ENCODE data around the gene CCNL2. TPM values are rescaled to one million over a fixed set of nuclear protein-coding genes. Genes with fewer than 3 reads are reported as not detected.

Gene CCNL2
- total RNA-seq, 1 donor from 2014 or later = 319 TPM

DNA sequence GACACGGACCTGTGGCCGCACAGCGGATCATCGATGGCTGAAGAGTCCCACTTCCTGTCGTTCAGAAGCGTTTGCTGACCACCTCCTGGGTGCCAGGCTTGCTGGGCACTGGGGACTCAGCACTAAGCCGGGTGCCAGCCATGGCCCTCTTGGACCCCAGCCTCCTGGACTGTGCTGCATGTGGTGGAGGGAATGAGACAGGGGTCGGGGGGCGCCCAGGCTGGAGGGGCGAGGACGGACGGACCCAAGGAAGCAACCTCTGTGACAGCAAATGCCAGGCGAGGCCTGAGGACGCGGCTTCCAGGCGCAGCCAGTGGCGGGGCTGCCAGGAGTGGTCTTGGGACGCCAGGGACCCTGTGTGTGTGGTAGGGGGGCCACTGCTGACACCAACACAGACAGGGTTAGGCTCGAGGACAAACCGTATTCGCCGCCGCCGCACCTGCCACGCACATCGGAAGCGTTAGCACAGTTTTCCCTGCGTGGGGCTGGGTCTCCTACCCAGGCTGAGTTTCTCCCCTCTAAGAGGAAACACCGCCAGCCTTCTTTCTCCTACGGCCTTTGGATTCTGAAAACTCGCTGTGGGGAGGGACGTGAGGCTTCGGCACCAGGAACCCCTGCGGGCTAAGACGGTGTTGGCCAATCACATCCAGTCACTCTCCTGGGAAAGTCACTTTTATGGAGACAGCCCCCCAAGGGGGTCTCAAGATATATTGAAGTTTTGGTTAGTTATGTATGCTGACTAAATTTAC is 37.7 kb downstream of the CCNL2 start:
- no peak for DNase-seq (ENCODE audit: extremely low spot score in 2 of 2)
- Histone ChIP-seq H3K36me3 (no peaks in the 10 kb centered on the region), H3K4me1 (peaks cover 59% of the 10 kb centered on the region), H3K27me3 (no peaks in the 10 kb centered on the region), H3K9me3 (no peaks in the 10 kb centered on the region), H3K4me3 (no peak overlapping the region), H3K27ac (peak overlapping the region; percentile 92)
- TF ChIP-seq POLR2A (IDR thresholded peaks at IDR 0.05) = no peak
- TF ChIP-seq POLR2AphosphoS5 (IDR thresholded peaks at IDR 0.05; ENCODE audit: insufficient read depth in 1 of 2, low read depth in 1 of 2) = no peak
- TF ChIP-seq, protein P1, sequence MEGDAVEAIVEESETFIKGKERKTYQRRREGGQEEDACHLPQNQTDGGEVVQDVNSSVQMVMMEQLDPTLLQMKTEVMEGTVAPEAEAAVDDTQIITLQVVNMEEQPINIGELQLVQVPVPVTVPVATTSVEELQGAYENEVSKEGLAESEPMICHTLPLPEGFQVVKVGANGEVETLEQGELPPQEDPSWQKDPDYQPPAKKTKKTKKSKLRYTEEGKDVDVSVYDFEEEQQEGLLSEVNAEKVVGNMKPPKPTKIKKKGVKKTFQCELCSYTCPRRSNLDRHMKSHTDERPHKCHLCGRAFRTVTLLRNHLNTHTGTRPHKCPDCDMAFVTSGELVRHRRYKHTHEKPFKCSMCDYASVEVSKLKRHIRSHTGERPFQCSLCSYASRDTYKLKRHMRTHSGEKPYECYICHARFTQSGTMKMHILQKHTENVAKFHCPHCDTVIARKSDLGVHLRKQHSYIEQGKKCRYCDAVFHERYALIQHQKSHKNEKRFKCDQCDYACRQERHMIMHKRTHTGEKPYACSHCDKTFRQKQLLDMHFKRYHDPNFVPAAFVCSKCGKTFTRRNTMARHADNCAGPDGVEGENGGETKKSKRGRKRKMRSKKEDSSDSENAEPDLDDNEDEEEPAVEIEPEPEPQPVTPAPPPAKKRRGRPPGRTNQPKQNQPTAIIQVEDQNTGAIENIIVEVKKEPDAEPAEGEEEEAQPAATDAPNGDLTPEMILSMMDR (IDR thresholded peaks at IDR 0.05) = no peak
- intact Hi-C loops (cut with DNase I) = no loop called here

DNA sequence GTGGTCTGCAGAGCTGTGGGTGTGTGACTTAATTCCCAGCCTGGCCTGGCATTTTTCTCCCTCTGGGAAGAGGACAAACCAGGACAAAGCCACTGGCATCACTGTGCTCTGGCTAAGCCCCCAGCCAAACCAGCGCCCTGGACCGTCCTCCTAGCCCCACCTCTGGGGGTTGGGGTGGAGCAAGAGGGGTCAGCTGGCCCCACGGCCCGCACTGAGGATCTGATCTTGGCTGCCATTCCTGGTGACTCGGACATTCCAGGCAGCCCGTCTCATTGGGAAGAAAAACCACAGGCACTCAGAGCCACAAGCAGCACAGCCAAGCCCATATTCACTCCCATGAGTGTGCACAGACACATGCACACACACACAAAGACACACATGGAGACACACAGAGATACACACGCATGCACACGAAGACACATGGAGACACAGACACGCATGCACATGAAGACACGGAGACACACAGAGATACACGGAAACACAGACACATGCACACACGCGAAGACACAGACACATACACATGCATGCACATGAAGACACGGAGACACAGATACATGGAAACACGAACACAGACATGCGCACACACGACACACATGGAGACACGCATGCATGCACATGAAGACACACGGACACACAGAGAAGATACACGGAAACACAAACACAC is 38.5 kb downstream of the CCNL2 start:
- no peak for DNase-seq (ENCODE audit: extremely low spot score in 2 of 2)
- Histone ChIP-seq H3K9me3 (no peaks in the 10 kb centered on the region), H3K4me3 (peak overlapping the region in 1 of 2 donors; percentile 14), H3K36me3 (no peaks in the 10 kb centered on the region), H3K27me3 (no peaks in the 10 kb centered on the region), H3K27ac (peak overlapping the region; percentile 92), H3K4me1 (peaks cover 67% of the 10 kb centered on the region)
- intact Hi-C loops (cut with DNase I) = no loop called here
- TF ChIP-seq POLR2AphosphoS5 (IDR thresholded peaks at IDR 0.05; ENCODE audit: insufficient read depth in 1 of 2, low read depth in 1 of 2) (peak; percentile 20 to 76), POLR2A (IDR thresholded peaks at IDR 0.05) (no peak)
- TF ChIP-seq, protein P1 (IDR thresholded peaks at IDR 0.05) = no peak

- intact Hi-C loops (cut with DNase I) = no loop called here
- TF ChIP-seq POLR2AphosphoS5 (IDR thresholded peaks at IDR 0.05; ENCODE audit: insufficient read depth in 1 of 2, low read depth in 1 of 2) (peak in 1 of 2 donors; percentile 33), POLR2A (IDR thresholded peaks at IDR 0.05) (no peak)
- TF ChIP-seq, protein P1 (IDR thresholded peaks at IDR 0.05) = no peak
- no peaks in the 10 kb centered on the region for H3K9me3 ChIP-seq
- peak overlapping the region in 1 of 2 donors; percentile 14 for H3K4me3 ChIP-seq
- no peaks in the 10 kb centered on the region for H3K27me3 ChIP-seq
- no peaks in the 10 kb centered on the region for H3K36me3 ChIP-seq
- H3K27ac ChIP-seq = peak overlapping the region; percentile 92
- H3K4me1 ChIP-seq = peaks cover 74% of the 10 kb centered on the region
- DNase-seq (ENCODE audit: extremely low spot score in 2 of 2) = no peak
Measured at GRCh38 chr1:1359664-1360468, 39.3 kb downstream of the CCNL2 start.

DNA sequence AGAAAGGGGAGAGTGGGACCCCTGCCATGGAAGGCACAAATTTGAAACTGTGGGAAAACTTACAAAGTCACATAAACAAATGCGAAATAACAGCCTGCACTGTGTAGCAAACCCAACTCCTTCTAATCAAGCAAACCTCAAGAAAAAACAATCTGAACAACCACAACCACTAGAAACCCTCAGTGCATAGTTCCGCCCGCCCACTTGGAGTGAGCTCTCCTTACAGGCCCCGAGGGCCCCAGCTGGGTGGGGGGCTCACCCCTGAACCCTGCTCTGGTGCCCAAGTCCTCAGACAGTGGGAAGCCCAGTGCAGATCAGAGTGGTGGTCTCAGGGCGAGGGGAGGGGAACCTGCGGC is 39.8 kb downstream of the CCNL2 start:
- DNase-seq (ENCODE audit: extremely low spot score in 2 of 2) = no peak
- H3K27ac ChIP-seq = peak overlapping the region; percentile 92
- H3K4me3 ChIP-seq = no peak overlapping the region
- TF ChIP-seq, protein P1 (IDR thresholded peaks at IDR 0.05) = no peak
- TF ChIP-seq POLR2AphosphoS5 (IDR thresholded peaks at IDR 0.05; ENCODE audit: insufficient read depth in 1 of 2, low read depth in 1 of 2) (no peak), POLR2A (IDR thresholded peaks at IDR 0.05) (no peak)
- no peaks in the 10 kb centered on the region for H3K9me3 ChIP-seq
- peaks cover 80% of the 10 kb centered on the region for H3K4me1 ChIP-seq
- intact Hi-C loops (cut with DNase I) = no loop called here
- H3K27me3 ChIP-seq = no peaks in the 10 kb centered on the region
- peaks cover 0 to 1% of the 10 kb centered on the region in 2 donors for H3K36me3 ChIP-seq

Data from vagina (tissue), 2 donors.